GM12872 (cell line): ENCODE results near the gene EYA4.

Experiments
- TF ChIP-seq, protein P1 (sequence below): IDR thresholded peaks from 3 replicates; pipeline ENCODE4 v1.5.1; 2011; ENCODE audit warnings: low read depth, mild to moderate bottlenecking, low read length, moderate library complexity; ENCODE audit not compliant: insufficient read depth

Gene EYA4

DNA sequence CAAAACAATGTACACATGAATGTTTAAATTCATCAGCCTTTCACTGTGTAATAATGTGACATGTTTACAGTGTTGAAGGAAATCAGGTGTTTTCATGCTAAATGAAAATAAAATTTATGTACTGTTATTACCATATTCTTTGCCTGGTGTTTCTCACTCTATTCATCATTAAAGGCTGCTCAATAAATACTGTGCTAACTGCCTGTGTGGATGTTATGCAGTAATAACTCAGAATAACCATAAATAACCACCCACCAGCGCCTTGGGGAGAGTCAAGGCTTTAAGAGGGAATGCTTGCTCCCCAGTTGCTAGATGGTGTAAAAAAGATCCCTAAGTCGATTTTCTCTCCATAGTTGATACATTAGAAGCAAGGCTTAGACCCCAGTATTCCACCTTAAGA is 299.9 kb downstream of the EYA4 start:
- TF ChIP-seq, protein P1, sequence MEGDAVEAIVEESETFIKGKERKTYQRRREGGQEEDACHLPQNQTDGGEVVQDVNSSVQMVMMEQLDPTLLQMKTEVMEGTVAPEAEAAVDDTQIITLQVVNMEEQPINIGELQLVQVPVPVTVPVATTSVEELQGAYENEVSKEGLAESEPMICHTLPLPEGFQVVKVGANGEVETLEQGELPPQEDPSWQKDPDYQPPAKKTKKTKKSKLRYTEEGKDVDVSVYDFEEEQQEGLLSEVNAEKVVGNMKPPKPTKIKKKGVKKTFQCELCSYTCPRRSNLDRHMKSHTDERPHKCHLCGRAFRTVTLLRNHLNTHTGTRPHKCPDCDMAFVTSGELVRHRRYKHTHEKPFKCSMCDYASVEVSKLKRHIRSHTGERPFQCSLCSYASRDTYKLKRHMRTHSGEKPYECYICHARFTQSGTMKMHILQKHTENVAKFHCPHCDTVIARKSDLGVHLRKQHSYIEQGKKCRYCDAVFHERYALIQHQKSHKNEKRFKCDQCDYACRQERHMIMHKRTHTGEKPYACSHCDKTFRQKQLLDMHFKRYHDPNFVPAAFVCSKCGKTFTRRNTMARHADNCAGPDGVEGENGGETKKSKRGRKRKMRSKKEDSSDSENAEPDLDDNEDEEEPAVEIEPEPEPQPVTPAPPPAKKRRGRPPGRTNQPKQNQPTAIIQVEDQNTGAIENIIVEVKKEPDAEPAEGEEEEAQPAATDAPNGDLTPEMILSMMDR: no peak

DNA sequence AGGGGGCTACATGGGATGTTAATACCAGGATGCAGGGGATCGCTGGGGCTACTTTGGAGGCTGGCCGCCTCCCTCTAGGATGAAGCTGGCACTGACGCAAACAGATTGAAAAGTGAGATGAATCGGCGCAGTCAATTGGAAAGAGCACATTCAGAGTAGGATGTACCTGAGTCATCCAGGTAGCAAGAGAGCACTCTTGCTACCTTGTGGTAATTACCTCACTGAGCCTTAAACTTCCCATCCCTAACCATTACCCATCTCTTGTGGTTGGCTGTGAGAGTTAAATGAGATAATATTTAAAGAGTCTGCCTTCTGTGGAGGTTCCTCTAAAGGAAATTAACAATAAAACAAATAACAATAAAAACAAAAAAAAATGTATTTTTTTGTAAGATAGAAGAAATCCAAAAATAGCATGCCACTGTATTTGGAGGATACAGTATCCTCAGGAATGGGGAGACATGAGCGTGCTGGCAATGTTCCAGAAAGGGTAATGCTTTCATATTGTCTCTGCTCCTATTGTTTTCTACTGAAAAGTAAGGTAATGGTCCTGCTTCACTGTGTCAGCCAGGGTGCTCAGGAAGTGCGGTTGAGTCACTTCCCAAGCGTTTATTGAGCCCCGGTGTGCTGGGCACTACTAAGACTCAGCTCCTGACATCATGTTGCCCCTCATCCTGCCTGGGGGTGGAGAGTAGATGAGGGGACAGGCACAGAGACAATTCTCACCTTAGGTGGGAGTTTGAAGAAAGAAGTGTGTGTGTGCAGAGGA is 301.1 kb downstream of the EYA4 start:
- TF ChIP-seq, protein P1: no peak

GRCh38 chr6:133544419-133544818 is 303.3 kb downstream of the EYA4 start:
- TF ChIP-seq, protein P1: no peak

- TF ChIP-seq, protein P1: no peak
These were observed 304.9 kb downstream of the EYA4 start for GRCh38 chr6:133546098-133546497.

- TF ChIP-seq, protein P1: no peak
These were observed 306.0 kb downstream of the EYA4 start for GRCh38 chr6:133547136-133547535.

DNA sequence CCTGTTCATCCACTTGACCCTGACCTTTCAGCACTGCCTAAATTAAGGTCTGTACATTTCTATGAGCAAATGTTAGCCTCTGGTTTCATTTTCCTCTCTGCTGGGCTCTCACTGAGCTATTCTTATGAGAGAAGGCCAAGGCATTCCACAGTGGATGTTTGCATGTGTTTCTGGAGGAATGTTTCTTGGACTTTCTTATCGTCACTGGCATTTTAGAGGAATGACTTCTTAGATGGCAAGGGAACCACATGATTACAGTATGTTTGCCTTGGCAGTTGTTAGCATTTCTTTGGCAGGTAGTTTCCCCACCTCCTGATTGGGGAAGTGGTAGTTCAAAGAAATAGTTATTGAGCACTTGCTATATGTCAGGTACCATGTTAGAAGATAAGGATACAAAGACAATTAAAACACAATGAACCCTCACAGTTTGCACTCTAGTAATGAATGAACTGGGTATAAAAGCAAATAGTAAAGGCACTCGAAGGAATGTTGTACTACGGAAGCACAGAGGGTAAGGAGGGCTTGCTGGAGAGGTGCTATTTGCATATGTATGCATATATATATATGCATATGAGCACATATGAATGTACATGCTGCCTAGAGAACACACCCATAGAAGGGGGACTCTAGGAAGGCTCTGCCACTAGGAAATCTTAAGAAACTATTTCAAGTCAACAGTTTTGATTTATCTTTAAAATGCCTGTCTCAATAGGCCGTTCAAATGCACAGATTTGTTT is 307.4 kb downstream of the EYA4 start:
- TF ChIP-seq, protein P1: no peak

GRCh38 chr6:133549371-133549801 is 308.2 kb downstream of the EYA4 start:
- TF ChIP-seq, protein P1: no peak
